NCI-H1436 (cell line): ENCODE measurements around the gene ADORA1.
A peak's percentile ranks its signal among the peaks of the same experiment; 100 is the strongest.

ENCODE experiments used
- DNase-seq: peaks from one replicate; lab custom pipeline; 2025; lab: John Stamatoyannopoulos, UW

Gene ADORA1

DNA sequence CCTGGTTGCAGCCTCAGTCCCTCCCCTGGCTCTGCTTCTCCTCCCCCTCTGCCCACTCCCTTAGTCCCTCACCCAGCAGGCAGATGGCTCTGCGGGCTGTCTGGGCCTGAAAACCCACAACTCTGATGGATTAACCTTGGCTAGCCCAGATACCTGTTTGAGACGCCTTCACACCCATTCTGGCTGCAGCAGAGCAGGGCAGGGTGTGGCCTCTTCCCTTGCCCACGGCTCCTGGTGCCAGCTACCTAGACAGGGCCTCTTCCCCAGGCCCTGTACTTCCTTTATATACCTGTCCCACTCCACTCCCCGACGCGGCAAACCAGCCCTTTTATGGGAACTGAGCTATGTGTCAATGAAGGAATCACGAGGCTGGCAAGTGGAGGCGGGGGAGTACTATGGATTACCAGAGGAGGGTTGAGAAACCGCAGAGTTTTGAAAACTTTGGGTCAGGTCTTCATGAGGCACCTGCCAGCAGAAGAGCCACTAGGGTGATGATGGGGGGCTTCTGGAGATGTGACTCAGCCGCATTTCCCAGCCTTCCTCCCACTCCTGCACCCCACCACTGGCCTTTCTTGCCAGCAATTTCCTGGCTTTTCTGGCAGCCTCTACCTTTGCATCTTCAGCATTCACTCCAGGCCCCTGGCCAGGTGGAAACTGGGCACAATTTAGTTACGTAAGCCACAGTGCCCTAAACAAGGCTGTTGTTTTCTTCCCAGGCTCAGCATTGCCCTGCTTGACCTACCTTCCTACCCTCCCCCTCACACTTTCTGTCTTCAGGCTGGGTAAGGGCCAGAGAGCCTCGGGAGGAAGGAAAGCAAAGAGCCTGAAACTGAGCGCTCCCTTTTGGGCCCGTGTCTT is 59.1 kb downstream of the ADORA1 start, which contains the start of gene CHI3L1:
Gene CHI3L1 (minus strand): TSS at position 259 of the 858 bp plus-strand sequence. CDS start 81 bp downstream, at position 178.
- DNase-seq, result no peak

DNA sequence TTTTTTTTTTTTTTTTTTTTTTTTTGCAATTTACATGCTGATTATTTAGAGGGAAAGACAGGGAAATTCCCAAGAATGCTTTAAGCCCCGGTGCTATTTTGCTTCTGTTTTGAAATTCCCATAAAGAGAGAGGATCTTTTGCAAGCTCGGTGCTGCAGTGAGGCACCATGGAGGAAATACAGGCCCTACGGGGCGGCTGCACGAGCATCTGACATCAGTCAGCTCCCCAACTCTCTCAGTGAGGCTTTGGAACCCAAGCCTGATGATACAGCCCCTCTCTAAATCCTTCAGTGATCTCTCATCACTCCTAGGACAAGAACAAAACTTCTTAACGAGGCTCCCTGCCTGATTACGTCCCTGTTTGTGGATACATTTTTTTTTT is 59.8 kb downstream of the ADORA1 start:
- DNase-seq, result no peak

DNA sequence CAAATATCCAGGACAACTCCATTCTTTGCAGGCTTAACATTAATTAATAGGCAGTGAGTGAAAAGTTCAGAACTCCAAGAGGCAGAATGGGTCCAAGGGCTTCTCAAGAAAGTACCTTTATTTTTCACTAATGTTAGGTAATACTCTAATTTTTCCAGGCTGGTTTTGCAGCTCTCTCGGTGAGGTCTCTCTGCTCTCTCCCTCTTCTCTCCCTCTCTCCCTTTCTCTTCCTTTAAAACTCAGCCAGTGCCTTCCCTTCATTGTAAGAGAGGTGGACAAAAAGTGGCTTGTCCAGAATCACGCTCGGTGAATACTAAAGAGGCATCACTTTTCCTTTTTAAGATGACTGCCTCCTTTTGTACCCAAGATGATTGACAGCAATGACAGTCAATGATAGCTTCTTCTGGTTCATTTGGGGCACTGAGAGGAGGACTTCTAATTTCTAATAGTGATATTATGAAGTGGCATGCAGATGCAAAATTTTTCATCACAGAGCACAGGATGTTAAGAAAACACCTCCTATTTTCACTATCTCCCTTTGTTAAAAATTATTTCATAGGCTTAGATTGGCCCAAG is 60.3 kb downstream of the ADORA1 start:
- DNase-seq, result no peak

DNA sequence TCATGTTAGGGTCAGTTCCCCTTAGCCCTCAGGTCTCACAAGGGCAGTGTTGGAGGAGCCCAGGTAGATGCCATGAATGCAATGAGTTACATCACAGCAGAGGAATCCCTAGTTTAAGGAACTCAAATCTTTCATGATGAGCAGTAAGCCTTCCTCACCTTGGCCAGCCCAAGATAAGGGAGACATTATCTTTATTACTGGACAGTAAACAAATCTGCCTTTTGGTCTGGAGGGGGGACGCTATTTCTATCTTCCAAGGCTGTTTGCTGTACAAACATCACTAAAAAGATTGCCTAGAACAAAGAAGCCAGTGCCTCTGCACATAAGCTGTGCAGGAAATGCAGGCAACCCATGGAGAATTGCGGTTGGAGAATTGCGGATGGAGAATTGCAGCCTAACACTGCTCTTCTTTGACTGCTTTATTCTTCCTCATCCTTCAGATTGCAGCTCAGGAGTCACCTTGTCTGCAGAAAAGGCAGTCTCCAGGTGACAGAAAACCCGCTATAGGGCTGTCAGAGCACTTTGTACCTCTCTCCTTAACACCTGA is 61.2 kb downstream of the ADORA1 start:
- DNase-seq, result no peak

DNA sequence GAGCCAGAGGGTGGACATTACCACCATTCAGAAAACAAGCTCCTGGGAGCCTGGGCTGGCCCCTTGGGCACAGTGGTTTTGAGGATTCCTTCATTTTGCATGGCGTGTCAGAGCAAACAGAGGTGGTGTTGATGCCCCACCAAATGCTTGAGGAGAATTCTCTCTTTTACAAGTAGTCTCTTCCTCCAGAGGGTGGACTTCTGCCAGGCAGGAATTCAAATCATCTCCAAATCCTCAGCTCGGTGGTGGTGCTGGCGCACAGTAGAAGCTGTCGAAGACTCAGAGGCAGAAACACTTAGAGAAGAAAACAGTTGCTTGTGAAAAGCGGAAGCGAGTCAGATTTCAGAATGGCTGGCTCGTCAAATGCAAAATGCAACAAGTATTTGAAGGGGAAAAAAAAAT is 62.4 kb downstream of the ADORA1 start:
- no peak for DNase-seq

DNA sequence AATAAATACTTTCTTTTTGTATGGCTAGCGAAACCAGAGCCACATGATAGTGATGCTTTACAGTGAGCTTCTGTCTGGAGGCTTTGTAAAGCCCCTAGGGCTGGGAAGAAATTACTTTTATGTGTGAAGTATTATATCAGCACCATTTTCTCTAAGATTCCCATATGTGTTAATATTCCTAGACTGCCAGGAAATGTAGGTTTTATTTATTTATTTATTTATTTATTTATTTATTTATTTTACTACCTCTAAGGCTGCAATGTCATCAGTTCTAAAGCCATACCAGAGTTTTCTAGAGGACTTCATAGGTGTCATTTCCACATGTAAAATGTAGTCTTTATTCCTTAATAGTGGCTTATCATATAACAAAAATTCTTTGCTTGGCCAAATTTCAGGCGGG is 63.4 kb downstream of the ADORA1 start:
- no peak for DNase-seq

DNA sequence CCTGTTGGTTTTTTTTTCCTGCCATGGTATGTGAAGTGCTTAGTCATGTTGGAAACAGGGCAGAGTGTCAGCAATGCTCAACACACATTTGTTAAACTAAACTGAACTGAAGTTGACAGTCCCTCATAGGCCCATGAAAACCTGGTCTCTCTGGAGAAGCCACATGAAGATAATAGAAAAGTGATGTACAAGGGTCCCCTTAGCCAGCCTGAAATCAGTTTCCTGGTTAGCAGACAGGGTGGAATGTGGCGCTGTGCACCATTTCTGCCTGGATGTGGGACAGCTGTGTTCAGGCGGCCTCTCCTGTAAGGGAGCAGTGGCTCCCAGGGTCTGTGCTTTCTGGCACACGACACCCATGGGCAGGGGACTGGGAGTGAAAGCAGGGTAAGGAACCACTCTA is 68.8 kb downstream of the ADORA1 start:
- no peak for DNase-seq

DNA sequence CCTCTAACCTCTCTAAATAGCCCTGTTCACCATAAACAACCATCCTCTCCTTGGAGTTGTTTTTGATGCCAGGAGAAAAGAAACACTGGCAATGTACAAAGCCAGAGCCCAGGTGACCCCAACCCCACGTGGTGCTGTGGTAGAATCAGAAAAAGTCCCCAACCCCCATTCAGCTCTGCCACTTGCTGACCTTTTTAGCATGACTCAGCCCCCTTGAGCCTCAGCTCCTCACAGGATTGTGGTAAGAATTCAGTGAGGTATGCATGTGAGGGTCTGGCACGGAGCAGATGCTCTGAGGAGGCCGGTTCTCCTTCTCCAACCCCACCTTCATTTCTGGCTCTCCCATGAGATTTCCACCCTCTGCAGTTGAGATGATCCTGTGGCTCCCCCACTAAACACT is 70.1 kb downstream of the ADORA1 start:
- DNase-seq, result no peak

DNA sequence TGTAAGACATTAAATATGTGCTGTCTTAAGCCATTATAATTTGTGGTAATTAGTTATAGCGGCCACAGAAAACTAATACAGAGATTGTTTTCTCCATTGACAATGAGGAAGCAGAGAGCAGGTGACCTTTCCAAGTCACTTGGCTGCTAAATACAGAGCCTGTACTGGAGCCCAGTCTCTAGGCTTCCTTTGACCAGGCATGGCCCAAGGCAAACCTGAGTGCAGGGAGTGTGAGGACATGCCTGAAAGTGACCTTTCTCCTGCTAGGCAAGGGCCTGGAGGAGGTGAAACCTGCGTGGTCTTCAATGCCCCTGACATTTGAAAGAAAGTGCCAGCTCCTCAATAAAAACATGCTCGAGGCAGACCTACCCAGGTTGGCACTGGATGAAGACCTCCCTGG is 71.5 kb downstream of the ADORA1 start:
- DNase-seq, result no peak

DNA sequence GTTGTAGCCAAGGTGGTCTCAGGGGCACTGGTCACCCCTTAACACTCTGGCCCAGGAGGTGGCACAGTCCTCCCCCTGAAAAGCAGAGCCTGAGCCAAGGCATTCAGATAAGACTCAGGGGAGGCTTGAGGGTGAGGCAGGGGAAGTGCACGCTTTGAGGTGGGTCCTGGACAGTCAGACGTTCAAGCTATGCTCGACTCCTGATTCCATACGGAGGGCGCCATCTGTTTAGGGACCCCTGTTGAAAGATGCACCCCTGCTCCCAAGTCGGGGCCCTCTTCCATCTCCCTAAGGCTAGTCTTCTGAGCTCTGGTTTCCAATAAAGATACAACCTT is 71.9 kb downstream of the ADORA1 start:
- DNase-seq, result no peak

DNA sequence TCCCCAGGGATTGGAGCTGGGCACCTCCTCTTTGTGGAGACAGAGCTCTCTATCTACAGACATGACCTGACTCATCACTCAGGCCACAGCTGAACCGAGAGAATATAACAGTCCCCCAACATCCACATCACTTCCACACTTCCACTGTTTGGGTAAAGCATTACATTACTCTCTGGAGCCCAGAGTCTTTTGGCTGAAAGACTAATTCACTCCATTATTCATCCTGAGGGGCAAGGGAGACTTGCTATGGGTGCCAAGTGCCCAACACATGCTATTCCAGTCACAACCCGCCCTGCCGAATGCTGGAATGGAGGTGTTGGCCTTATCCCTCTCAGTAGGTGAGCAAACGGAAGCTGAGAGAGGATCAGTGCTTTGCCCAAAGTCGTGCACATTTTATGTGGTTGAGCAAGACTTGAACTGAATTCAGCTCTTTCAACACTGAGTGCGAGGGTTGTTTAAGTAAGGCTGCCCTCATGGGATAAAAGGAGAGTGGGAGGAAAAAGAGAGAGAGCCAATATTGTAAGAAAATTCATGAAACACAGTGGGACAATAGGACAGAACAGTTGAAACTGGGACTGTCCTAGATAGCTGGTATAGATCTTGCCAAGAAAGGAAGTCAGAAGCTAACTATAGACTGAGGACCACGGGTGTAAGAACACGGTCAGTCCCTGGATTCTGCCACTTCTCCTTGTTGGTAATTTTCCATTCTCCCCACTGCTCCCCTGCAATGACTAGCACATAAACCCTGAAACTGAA is 72.5 kb downstream of the ADORA1 start:
- no peak for DNase-seq

DNA sequence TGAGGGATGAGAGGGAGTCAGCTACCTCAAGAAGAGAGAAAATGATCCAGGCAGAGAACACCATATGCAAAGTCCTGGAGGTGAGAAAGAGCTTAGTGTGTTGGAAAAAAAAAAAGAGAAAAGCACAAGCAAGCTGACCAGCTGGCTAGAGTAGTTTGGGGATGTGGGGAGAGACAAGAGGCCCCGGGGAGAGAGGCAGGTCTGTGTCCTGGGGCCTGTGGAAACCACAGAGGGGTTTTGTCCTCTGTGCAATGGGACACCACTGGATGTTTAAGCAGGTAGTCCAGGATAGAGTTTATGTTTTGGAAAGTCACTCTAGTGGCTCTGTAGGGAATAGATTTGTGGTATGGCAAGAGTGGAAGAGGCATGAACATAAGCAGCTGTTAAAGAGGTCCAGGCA is 73.4 kb downstream of the ADORA1 start:
- no peak for DNase-seq

DNA sequence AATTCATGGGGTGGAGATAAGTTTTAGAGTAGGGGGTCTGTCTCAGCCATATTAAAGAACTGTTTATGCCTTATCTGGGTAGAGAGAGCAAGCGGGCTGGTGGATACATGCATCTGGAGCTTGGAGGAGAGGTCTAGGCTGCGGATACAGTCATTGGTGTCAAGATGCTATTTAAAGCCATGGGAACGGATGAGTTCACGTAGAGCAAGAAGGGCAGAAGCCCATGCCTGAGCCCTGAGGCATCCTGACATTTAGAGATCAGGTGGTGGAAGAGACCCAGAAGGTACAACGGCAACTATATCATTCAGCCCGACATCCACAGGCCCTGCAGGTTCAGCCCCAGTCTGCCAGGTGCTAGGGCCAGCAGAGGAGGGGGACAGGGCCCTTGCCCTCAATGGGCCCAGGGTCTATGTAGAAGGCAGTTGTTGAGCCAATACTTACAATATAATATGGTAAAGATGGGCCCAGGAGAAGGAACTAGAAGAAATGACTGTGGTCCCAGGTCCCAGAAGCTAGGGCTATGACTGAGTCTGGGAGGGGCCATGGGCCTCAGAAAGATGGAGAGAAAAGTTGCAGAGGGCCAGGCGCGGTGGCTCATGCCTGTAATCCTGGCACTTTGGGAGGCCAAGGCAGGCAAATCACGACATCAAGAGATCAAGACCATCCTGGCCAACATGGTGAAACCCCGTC is 74.1 kb downstream of the ADORA1 start:
- no peak for DNase-seq

DNA sequence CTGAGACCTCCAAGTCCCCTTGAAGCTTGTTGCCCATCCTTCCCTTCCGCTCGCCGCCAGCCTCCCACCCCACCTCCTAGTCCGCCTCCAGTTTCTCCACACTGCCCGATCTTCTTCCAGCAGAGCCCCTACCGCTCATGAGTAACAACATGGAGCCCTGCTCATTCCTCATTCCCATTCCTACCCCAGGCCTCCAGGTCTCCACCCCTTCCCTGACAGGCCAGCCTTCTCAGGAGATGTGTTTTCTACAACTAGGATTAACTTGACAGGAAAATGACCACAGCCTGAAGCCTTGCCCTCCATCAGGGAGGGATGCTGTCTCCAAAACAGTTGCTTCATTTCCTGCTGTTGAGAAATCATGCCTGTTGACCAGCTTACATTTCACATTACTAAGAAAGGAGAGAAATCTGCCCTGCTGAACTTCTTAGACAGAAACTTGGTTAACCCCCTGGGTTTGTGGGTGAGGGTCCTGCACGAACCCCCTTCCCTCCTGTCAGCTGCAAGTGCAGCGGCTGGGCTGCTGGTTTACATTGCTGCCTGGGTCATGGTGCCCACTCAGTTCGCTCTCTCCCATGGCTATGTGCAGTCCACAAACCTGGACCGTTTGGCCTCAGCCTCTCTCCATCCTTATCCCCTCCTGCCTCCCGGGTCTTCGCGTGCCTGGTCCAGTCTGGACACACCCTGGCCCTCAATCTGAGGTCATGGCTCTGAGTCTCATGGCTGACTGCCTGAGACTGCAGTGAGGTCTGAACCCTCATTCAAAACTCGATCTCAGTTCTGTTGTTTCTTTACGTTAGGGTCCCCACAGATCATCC is 75.1 kb downstream of the ADORA1 start:
- no peak for DNase-seq

DNA sequence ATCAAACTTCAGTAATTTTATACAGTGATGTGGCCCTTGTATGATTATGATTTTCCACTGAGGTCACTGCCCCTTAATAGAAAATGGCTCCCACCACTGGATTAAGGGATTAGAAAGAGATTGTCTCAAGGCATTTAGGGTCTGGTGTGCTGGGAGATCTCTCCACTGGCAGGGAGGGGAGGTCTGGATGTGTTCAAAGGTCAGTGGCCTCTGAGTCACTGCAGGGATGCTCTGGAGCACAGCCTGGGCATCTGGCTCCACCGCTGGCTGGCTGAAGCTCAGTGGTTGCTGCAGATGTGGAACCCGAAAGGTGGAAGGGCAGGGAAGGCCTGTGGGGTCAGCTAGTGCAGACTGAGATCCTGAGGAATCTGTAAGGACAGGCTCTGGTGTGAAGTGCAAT is 77.2 kb downstream of the ADORA1 start:
- no peak for DNase-seq

DNA sequence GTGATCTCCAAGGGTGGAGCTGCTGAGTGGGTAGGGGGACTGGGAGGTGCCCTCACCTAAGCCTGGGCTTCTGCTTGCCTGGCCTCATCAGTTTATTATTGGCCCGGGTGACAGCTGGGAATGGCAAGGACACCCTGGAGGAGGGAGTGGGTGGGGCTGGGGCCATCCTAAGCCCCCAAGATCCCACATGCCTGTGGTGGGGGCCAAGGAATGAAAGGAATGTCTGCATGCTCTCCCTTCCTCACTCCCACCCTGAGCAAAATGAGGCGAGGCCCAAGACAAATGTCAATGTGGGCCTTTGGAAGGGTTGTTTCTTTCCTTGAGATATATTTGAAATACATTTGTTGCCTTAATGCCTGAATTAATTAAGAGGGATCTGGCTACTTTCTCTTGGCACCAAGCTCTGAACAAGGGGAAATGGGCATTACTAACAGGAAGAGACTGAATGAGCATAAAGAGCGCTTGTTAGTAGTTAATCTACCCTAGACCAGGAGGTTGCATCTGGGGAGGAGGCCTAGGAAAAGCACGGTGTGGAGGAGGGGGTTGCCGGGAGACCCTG is 78.7 kb downstream of the ADORA1 start:
- peak; percentile 7 for DNase-seq

DNA sequence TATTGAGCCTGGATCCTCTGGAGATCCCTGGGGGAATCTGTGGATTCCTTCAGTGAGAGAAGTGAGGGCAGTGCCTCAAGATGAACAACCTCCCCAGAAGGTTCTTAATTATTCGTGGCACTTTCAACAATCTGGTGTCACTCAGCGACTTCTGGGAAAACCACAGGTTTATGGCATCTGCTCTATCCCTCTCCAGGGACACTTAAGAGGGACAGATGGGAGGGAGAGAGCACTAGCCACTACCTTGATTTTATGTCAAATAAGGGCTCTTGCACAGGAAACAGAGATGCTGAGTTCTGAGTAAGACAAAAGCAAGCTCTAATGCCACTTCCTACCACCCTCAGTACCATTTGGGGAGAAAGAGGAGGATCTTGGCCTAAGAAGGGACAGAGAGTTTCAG is 80.2 kb downstream of the ADORA1 start:
- DNase-seq, result no peak

DNA sequence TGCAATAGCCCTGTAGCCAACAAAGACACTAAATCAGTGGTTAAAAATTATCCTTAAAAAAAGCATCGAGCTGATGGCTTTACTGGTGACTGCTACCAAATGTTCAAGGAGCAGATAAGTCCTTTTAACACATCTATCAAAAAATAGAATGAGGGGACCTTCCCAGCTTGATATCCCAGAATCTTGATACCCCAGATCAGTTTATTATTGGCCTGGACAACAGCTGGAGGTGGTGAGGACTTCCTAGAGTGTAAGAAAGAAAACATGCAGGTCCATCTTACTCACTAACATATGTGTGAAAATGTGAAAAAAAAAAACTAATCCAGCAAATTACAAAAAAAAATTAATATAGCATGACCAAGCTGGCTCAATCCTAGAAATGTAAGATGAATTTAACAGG is 80.7 kb downstream of the ADORA1 start:
- no peak for DNase-seq

DNA sequence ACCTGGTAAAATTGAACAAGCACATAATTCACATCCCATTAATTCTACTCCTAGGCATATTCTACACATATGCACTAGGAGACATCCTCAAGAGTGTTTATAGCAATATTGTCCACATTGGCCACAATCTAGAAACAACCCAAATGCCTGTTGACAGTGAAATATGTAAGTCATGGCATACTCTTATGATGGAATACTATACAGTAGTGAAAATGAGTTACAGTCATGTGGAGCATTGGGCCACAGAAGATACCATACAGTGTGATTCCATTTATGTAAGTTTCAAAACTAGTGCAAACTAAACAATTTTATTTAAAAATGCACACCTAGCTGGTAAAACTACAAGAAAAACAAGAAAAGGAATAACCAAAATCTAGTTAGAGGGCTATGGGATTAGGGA is 82.8 kb downstream of the ADORA1 start:
- no peak for DNase-seq

DNA sequence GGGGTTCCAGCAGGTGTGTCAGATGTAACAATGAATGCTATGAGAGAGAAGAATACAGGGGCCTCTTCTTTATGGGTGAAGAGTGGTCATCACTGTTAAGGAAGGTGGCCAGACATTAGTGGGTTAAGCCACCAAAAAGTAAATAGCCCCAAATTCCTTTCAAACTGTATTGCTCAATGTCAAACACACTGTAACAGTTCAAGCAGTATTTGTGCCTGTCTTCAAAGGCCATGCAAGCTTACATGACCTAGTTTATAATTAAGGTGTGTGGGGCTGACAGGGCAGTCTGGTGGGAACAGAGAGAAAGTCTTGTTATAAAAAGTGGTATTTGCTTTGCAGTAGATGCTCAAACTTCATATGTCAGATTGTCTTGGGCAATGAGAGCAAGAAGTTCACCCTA is 83.5 kb downstream of the ADORA1 start:
- no peak for DNase-seq

DNA sequence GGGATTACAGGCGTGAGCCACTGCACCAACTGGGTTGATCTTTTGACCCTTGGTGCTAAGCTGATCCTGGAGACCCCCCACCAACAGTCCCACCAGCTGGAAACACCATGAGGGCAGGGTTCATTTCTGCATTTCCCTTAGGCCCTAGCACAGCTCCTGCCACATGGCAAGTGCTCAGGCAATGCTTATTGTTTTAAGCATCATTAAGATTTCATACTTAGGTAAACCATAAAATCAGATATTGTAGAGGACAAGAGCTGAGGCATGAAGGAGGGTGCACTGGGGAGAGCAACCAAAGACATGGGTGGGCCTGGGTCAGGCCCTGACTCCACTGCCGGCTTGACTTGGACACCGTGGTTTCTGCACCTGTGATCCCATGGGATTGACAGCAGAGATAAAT is 84.3 kb downstream of the ADORA1 start:
- DNase-seq, result no peak
